Measurements from ENCODE around the gene CACNA1E.

Gene CACNA1E

GRCh38 chr1:181714428-181714827 lies 231.1 kb downstream of the CACNA1E start:
- no peak for DNase-seq

GRCh38 chr1:181718034-181718433 lies 234.7 kb downstream of the CACNA1E start:
- no peak for DNase-seq

- no peak for DNase-seq
These were observed 243.1 kb downstream of the CACNA1E start for GRCh38 chr1:181726320-181727012.

- no peak for DNase-seq
These were observed 247.3 kb downstream of the CACNA1E start for GRCh38 chr1:181730606-181731005.

GRCh38 chr1:181732218-181732990 lies 249.1 kb downstream of the CACNA1E start:
- DNase-seq, result no peak

- no peak for DNase-seq
These were observed 250.2 kb downstream of the CACNA1E start for GRCh38 chr1:181733486-181733885.

GRCh38 chr1:181737056-181737455 lies 253.7 kb downstream of the CACNA1E start:
- DNase-seq, result no peak

GRCh38 chr1:181739214-181739613 lies 255.9 kb downstream of the CACNA1E start:
- no peak for DNase-seq

- no peak for DNase-seq
These were observed 259.1 kb downstream of the CACNA1E start for GRCh38 chr1:181742426-181742825.

- DNase-seq, result no peak
These were observed 260.6 kb downstream of the CACNA1E start for GRCh38 chr1:181743878-181744312.

- DNase-seq, result no peak
These were observed 262.9 kb downstream of the CACNA1E start for GRCh38 chr1:181746224-181746623.

GRCh38 chr1:181748013-181748412 lies 264.7 kb downstream of the CACNA1E start:
- DNase-seq, result no peak

- DNase-seq, result no peak
These were observed 270.8 kb downstream of the CACNA1E start for GRCh38 chr1:181754103-181754502.

GRCh38 chr1:181759481-181759880 lies 276.2 kb downstream of the CACNA1E start:
- DNase-seq, result no peak

- DNase-seq, result no peak
These were observed 280.4 kb downstream of the CACNA1E start for GRCh38 chr1:181763736-181764135.

- no peak for DNase-seq
These were observed 282.2 kb downstream of the CACNA1E start for GRCh38 chr1:181765451-181766026.

- DNase-seq, result no peak
These were observed 283.8 kb downstream of the CACNA1E start for GRCh38 chr1:181767001-181767708.

- DNase-seq, result no peak
These were observed 285.1 kb downstream of the CACNA1E start for GRCh38 chr1:181768211-181768929.

GRCh38 chr1:181768930-181769280 lies 285.6 kb downstream of the CACNA1E start:
- DNase-seq, result no peak

- DNase-seq, result no peak
These were observed 286.5 kb downstream of the CACNA1E start for GRCh38 chr1:181769846-181770245.

- no peak for DNase-seq
These were observed 289.4 kb downstream of the CACNA1E start for GRCh38 chr1:181772714-181773113.

GRCh38 chr1:181776044-181776443 lies 292.7 kb downstream of the CACNA1E start:
- DNase-seq, result no peak

- DNase-seq, result no peak
These were observed 294.0 kb downstream of the CACNA1E start for GRCh38 chr1:181777286-181777685.

All from stimulated activated CD4-positive, alpha-beta T cell treated with anti-CD3 and anti-CD28 coated beads, Interleukin-4, amount 100 ng/mL, for 1 hour (primary cell).